Measurements from ENCODE around the gene C7orf33.

DNA sequence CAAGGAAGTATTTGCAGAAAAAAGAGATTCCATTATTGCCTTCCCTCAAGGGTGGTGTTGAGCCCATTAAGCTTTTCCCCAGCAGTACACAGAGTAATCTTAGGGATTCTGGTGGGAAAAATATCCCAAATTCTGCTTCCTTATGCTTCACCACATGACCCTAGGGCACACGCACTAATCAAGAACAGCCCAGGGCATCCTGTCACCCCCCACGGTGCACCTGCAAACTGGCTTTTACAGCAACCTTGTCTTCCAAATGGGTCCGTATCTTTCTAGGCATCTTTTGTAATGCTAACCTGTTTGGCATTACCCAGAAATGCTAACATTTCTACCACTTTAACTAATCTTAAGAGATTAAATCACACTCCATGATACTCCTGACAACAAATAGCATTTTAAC, 926 bp upstream of the C7orf33 start:
- no peak for TF ChIP-seq YY1 (IDR thresholded peaks at IDR 0.05; ENCODE audit: insufficient read depth, insufficient read length)
- no peak for TF ChIP-seq ZNF274 (IDR thresholded peaks at IDR 0.05; ENCODE audit: low read depth, low read length)
- no peak for TF ChIP-seq SUZ12 (IDR thresholded peaks at IDR 0.05; ENCODE audit: extremely low read depth, insufficient read depth, insufficient read length)
